Measurements from ENCODE around the gene GARRE1.

GARRE1 gene

GRCh38 chr19:34300962-34301361 lies 46.6 kb downstream of the GARRE1 start:
- no peak for TF ChIP-seq GLIS3 (CRISPR knock-in tag; IDR thresholded peaks at IDR 0.05)
- TF ChIP-seq ISL1 (CRISPR knock-in tag; IDR thresholded peaks at IDR 0.05) = no peak
- no peak for TF ChIP-seq BACH2 (CRISPR knock-in tag; IDR thresholded peaks at IDR 0.05; ENCODE audit: borderline replicate concordance)
- TF ChIP-seq ARNTL (CRISPR knock-in tag; IDR thresholded peaks at IDR 0.05; ENCODE audit: borderline replicate concordance, low read depth) = no peak
- TF ChIP-seq CSRNP3 (CRISPR knock-in tag; IDR thresholded peaks at IDR 0.05) = no peak
- no peak for TF ChIP-seq CSDC2 (CRISPR knock-in tag; IDR thresholded peaks at IDR 0.05)
- ATAC-seq = no peak

Measured in SK-N-SH treated with all-trans-retinoic acid at 6 μM for 48 hours (cell line).